PFSK-1 (cell line): Measurements from ENCODE around the gene INF2.

Source experiments
- FOXP2 ChIP-seq: optimal IDR thresholded peaks from 2 replicates; pipeline ENCODE3; 2011; ENCODE audit warnings: borderline replicate concordance, control low read depth, inconsistent platforms; ENCODE audit not compliant: insufficient read depth; ENCODE audit errors: extremely low read length, extremely low read depth
- POLR2AphosphoS5 ChIP-seq: IDR thresholded peaks from 2 replicates; pipeline ENCODE4 v1.6.1; 2012; ENCODE audit warnings: low read depth, mild to moderate bottlenecking, control low read depth, low read length, moderate library complexity
- REST ChIP-seq, 2 experiments: IDR thresholded peaks; 2 replicates each; pipeline versions ENCODE4 v1.6.1 to v1.8.0; 2011 to 2012; ENCODE audit warnings: low read depth in 2 of 2, low read length in 2 of 2, control low read depth in 1 of 2, inconsistent platforms in 1 of 2, mild to moderate bottlenecking in 1 of 2, moderate library complexity in 1 of 2; ENCODE audit not compliant: insufficient read depth in 1 of 2
- SIN3A ChIP-seq: IDR thresholded peaks from 2 replicates; pipeline ENCODE4 v1.6.1; 2012; ENCODE audit warnings: mild to moderate bottlenecking, low read length, moderate library complexity, borderline replicate concordance; ENCODE audit not compliant: insufficient read depth
- TAF1 ChIP-seq: IDR thresholded peaks from 2 replicates; pipeline ENCODE4 v1.6.1; 2012; ENCODE audit warnings: low read length, control low read depth, borderline replicate concordance; ENCODE audit not compliant: insufficient read depth

INF2 gene

GRCh38 chr14:104710071-104710735 is 20.8 kb downstream of the INF2 start:
- TF ChIP-seq SIN3A: no peak
- no peak for TF ChIP-seq POLR2AphosphoS5
- no peak for TF ChIP-seq TAF1
- no peak for TF ChIP-seq FOXP2
- no peak for TF ChIP-seq REST (IDR thresholded peaks at IDR 0.05; ENCODE audit: insufficient read depth in 1 of 2, low read depth in 2 of 2, low read length in 2 of 2)

GRCh38 chr14:104712881-104713734 is 23.7 kb downstream of the INF2 start:
- TF ChIP-seq REST (IDR thresholded peaks at IDR 0.05; ENCODE audit: insufficient read depth in 1 of 2, low read depth in 2 of 2, low read length in 2 of 2) (no peak), TAF1 (no peak), POLR2AphosphoS5 (no peak)

GRCh38 chr14:104714066-104714465 is 24.6 kb downstream of the INF2 start:
- TF ChIP-seq TAF1 (no peak), REST (IDR thresholded peaks at IDR 0.05; ENCODE audit: insufficient read depth in 1 of 2, low read depth in 2 of 2, low read length in 2 of 2) (no peak)

- TF ChIP-seq SIN3A (no peak), TAF1 (no peak), POLR2AphosphoS5 (no peak), REST (IDR thresholded peaks at IDR 0.05; ENCODE audit: insufficient read depth in 1 of 2, low read depth in 2 of 2, low read length in 2 of 2) (no peak), FOXP2 (no peak)
Observed at GRCh38 chr14:104714681-104715080, 25.3 kb downstream of the INF2 start.

- TF ChIP-seq REST (IDR thresholded peaks at IDR 0.05; ENCODE audit: insufficient read depth in 1 of 2, low read depth in 2 of 2, low read length in 2 of 2) (no peak), POLR2AphosphoS5 (no peak), TAF1 (no peak), SIN3A (no peak), FOXP2 (no peak)
Observed at GRCh38 chr14:104715416-104715815, 26.0 kb downstream of the INF2 start.
